GM08714 (cell line): Measurements from ENCODE around the gene RABGGTA.

Source experiments
- H3K4me3 ChIP-seq: fragments of 200-500 bp; sonication (Bioruptor generic); 2 replicates; pipeline ENCODE4 v1.5.1; 2014; ENCODE audit warnings: mild to moderate bottlenecking, low read length, inconsistent platforms
- ZNF274 ChIP-seq: IDR thresholded peaks from 2 replicates; pipeline ENCODE4 v1.6.1; 2012; ENCODE audit warnings: mild to moderate bottlenecking, low read depth, low read length

RABGGTA gene

GRCh38 chr14:24293525-24293924, 22.1 kb upstream of the RABGGTA start:
- H3K4me3 ChIP-seq = no peak overlapping the region
- TF ChIP-seq ZNF274 = no peak

GRCh38 chr14:24292118-24292807, 20.9 kb upstream of the RABGGTA start:
- TF ChIP-seq ZNF274 = no peak
- no peak overlapping the region for H3K4me3 ChIP-seq

GRCh38 chr14:24291446-24292117, 20.2 kb upstream of the RABGGTA start:
- no peak overlapping the region for H3K4me3 ChIP-seq
- TF ChIP-seq ZNF274 = no peak

GRCh38 chr14:24290746-24291145, 19.3 kb upstream of the RABGGTA start:
- no peak overlapping the region for H3K4me3 ChIP-seq

GRCh38 chr14:24289649-24290280, 18.4 kb upstream of the RABGGTA start:
- TF ChIP-seq ZNF274 = no peak
- H3K4me3 ChIP-seq = no peak overlapping the region

More at GRCh38 chr14:24290746-24291145, 19.3 kb upstream of the RABGGTA start:
- TF ChIP-seq ZNF274 = no peak

- no peak for TF ChIP-seq ZNF274
- no peak overlapping the region for H3K4me3 ChIP-seq
These were observed 15.6 kb upstream of the RABGGTA start for GRCh38 chr14:24286996-24287395.

GRCh38 chr14:24285351-24285750, 14.0 kb upstream of the RABGGTA start:
- no peak overlapping the region for H3K4me3 ChIP-seq
- TF ChIP-seq ZNF274 = no peak

GRCh38 chr14:24284501-24285035, 13.2 kb upstream of the RABGGTA start:
- H3K4me3 ChIP-seq = no peak overlapping the region
- TF ChIP-seq ZNF274 = no peak

- TF ChIP-seq ZNF274 = no peak
- H3K4me3 ChIP-seq = no peak overlapping the region
These were observed 12.5 kb upstream of the RABGGTA start for GRCh38 chr14:24283796-24284460.

GRCh38 chr14:24282736-24283135, 11.3 kb upstream of the RABGGTA start:
- no peak overlapping the region for H3K4me3 ChIP-seq
- TF ChIP-seq ZNF274 = no peak

- TF ChIP-seq ZNF274 = no peak
- no peak overlapping the region for H3K4me3 ChIP-seq
These were observed 10.2 kb upstream of the RABGGTA start for GRCh38 chr14:24281636-24282035.

- no peak for TF ChIP-seq ZNF274
- H3K4me3 ChIP-seq = no peak overlapping the region
These were observed 9.5 kb upstream of the RABGGTA start for GRCh38 chr14:24280797-24281460.

GRCh38 chr14:24279301-24280186, 8.1 kb upstream of the RABGGTA start:
- TF ChIP-seq ZNF274 = no peak
- no peak overlapping the region for H3K4me3 ChIP-seq
